Mucosa of stomach (tissue), 1 donor: Measurements from ENCODE around the gene QRICH1.

Experiments used
- H3K27me3 ChIP-seq: one replicate; pipeline ENCODE4 v1.7.0; 2013; ENCODE audit warnings: mild to moderate bottlenecking, low read length; ENCODE audit not compliant: control insufficient read depth, insufficient read depth
- H3K36me3 ChIP-seq: one replicate; pipeline ENCODE4 v1.7.0; 2013; ENCODE audit warnings: low read length; ENCODE audit not compliant: control insufficient read depth, insufficient read depth
- H3K4me1 ChIP-seq: one replicate; pipeline ENCODE4 v1.7.0; 2013; ENCODE audit warnings: mild to moderate bottlenecking, low read length; ENCODE audit not compliant: control insufficient read depth, insufficient read depth
- H3K4me3 ChIP-seq: one replicate; pipeline ENCODE4 v1.7.0; 2013; ENCODE audit warnings: low read length
- H3K9ac ChIP-seq: one replicate; pipeline ENCODE4 v1.7.0; 2013; ENCODE audit warnings: mild to moderate bottlenecking, low read length, moderate library complexity
- H3K9me3 ChIP-seq: one replicate; pipeline ENCODE4 v1.7.0; 2013; ENCODE audit warnings: mild to moderate bottlenecking, low read length, moderate library complexity; ENCODE audit not compliant: control insufficient read depth
- donor health status: Pancreatic carcinoma.

The QRICH1 gene

DNA sequence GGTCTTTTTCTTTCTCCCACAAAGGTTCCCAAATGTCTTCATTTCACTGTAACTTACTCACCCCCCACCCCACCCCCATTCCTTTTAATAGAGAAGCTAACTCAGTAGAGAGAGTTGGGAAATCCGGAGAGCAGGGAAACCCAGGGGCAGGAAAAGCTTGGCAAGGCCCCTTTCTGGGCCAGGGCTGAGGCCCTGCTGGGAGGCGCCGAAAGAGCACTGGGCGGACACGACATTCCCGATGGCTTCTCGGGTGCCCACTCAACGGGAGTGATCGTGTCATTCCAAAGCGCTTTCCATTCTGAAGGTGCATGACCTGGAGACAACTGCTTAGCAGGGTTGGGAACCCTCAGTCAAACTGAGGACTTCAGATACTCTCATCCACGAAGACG lies 73.9 kb downstream of the QRICH1 start:
- Histone ChIP-seq H3K9ac (peak overlapping the region; percentile 97), H3K4me1 (peaks cover 38% of the 10 kb centered on the region), H3K4me3 (peak overlapping the region; percentile 67)

DNA sequence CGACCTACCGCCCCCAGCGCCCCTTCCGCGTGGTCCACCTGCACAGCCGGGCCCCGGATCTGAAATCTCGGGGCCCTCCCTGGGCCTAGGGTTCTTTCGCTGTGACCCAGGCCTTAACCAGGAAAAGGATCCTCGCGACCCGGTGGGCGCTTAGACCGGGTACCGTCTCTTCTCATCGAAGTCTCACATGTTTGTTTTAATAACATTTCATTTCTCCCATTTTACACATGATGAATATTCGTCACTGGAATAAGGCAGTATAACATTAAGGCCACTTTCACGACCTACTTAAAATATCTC lies 75.2 kb downstream of the QRICH1 start:
- Histone ChIP-seq H3K4me1 (peaks cover 40% of the 10 kb centered on the region), H3K4me3 (peak overlapping the region; percentile 56), H3K9me3 (no peaks in the 10 kb centered on the region), H3K9ac (peak overlapping the region; percentile 82), H3K27me3 (no peaks in the 10 kb centered on the region), H3K36me3 (peaks cover 18% of the 10 kb centered on the region)

More for the DNA sequence above, 73.9 kb downstream of the QRICH1 start:
- Histone ChIP-seq H3K27me3 (no peaks in the 10 kb centered on the region), H3K9me3 (no peaks in the 10 kb centered on the region), H3K36me3 (peaks cover 21% of the 10 kb centered on the region)

DNA sequence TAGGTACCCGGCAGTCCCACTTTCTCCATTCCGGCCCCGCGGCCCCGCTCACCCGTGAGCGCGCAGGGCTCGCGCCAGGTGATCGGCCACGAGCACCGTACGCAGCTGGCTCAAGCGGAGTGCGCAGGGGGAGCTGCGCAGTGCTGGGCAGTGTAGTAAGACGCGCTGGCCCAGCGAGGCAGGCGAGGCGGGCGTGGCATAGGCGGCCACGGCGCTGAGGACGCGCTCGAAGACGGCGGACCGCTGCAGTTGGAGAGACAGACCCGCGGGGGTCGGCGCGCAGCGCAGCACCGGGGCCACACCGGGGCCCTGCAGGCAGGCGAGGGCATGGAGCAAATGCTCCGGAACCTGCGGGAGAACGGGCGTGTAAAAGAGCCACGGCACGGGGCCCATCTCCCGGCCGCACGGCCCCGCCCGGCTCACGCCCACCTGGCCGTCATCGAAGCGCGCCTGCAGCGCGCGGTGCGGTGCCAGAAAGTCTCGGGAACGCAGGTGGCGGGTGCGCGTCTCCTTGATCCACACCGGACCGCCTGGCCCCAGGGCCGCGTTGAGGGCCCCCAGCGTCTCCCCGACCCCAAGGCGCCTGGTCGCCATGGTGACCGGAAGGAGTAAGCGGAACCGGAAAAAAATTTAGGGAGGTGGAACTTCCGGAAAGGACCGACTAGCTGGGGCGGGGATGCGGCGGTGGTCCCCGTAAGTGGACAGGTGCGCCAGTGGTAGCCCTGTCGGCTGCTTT lies 75.7 kb downstream of the QRICH1 start, which contains the start of gene DALRD3:
DALRD3 (minus strand) TSS at position 610 of the 736 bp plus-strand sequence; CDS start at position 594, 16 bp downstream.
- H3K9ac ChIP-seq: peak within 1 kb of the TSS; percentile 82
- H3K4me1 ChIP-seq: peaks cover 41% of the 10 kb centered on the region

DNA sequence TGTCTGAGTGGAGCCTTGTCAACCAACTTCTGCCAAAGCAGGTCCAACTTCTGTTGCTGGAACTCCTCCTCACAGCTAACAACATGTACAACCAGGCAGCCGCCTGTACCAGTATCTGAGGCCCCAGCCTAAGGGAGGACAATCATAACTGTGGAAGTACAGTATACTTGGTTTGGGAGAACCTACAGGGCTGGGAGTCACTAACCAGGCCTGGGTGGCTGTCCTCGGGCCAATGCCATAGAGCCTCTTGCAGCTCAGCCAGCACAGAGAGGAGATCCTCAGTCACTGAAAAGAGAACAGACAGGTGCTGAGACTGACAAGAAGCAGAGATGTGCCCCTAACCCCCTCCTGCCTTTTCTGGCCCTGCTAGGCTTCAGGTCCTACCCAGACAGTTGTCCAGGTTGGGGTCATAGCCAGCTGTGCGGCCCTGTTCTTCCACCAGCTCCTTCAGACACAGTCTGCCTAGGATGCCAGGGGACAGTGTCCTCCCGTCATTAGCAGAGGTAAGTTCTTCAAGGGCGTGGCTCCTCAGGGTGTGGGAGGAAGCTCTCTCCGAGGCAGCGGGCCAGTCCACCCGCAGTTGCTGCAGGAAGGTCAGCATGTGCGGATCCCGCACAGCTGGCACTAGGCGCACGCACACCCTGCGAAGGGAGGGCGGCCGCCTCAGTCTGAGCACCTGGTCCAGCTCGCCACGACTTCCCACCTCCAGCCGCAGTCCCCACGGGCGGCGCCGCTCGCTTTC lies 76.5 kb downstream of the QRICH1 start:
- Histone ChIP-seq H3K9me3 (no peaks in the 10 kb centered on the region), H3K4me3 (peak overlapping the region; percentile 56), H3K27me3 (no peaks in the 10 kb centered on the region), H3K4me1 (peaks cover 44% of the 10 kb centered on the region), H3K9ac (peak overlapping the region; percentile 82), H3K36me3 (peaks cover 31% of the 10 kb centered on the region)

More for the DNA sequence above, 75.7 kb downstream of the QRICH1 start, which contains the start of gene DALRD3:
- H3K36me3 ChIP-seq: peaks cover 24% of the 10 kb centered on the region
- peak within 1 kb of the TSS; percentile 56 for H3K4me3 ChIP-seq
- H3K9me3 ChIP-seq: no peaks in the 10 kb centered on the region
- H3K27me3 ChIP-seq: no peaks in the 10 kb centered on the region

DNA sequence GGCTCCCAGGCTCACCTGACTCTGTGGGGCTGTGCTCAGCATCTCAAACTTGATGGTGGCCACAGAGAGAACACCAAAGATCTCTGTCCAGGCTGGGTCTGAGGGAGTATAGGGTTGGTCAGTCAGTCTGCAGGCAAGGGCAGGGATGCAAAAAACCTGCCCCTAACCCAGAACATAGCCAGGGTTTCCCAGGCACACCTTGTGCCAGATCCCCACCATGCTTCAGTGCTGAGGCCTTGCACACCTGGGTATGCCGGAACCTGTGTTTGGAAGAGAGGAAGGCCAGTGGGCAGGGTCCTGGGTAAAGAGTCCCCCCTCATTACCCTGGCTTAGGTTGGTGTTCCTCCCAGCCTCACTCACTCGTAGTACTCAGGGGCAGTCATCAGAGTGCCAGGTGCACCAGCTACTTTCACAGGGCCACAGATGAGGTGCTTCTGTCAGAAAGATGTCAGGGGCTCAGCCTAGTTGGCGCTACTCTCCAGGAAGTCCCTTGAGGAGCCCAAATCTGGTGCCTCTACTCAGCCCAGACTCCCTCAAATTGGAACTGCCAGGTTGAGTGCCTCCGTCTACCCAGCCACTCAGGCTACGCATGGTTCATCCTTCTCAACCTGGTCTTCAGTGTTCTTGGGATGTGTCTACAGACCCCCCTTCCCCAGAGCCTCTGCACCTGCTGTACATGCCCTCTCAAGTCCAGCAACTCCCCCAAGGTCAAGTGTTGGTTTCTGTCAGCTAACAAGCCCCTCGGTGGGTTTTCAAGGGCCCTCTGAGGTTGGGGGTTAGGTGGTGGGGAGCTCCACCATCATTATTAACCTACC lies 77.2 kb downstream of the QRICH1 start:
- peaks cover 44% of the 10 kb centered on the region for H3K4me1 ChIP-seq
- H3K27me3 ChIP-seq: no peaks in the 10 kb centered on the region
- peaks cover 31% of the 10 kb centered on the region for H3K36me3 ChIP-seq
- no peak overlapping the region for H3K9ac ChIP-seq
- no peaks in the 10 kb centered on the region for H3K9me3 ChIP-seq
- H3K4me3 ChIP-seq: no peak overlapping the region

DNA sequence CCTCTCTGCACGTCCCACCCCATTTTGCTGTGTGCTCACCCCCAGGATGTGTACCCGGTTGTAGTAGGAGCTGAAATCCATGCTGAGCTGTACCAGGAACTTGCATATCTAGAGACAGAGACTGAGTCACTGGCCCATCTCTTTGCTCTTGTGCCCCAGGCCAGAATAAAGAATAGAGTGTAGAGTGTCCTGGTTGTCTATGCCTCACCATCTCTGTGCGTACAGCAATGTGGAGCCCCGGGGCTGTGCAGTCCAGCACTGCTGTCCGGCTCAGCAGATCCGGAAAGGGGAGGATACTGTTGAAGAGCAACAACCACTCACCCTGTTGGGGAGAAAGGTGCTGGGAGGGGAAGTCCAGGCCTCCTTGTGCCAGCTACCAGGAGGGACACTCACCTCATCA lies 78.1 kb downstream of the QRICH1 start:
- H3K27me3 ChIP-seq: no peaks in the 10 kb centered on the region
- no peak overlapping the region for H3K4me3 ChIP-seq
- no peak overlapping the region for H3K9ac ChIP-seq
- peaks cover 31% of the 10 kb centered on the region for H3K36me3 ChIP-seq
- no peaks in the 10 kb centered on the region for H3K9me3 ChIP-seq
- H3K4me1 ChIP-seq: peaks cover 44% of the 10 kb centered on the region

DNA sequence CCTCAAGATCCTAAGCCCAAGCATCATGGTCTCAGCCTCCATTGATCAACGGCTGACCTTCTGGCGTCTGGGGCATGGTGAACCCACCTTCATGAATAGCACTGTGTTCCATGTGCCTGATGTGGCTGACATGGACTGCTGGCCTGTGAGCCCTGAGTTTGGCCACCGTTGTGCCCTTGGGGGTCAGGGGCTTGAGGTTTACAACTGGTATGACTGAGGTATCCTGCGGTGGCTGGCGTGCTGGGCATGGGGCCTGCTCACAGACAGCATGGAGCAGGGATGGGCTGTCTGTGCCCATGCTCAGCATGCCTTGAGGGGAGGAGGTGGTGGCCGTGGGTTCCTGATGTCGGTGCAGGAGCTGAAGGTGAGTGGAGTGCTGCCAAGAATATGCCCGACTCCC lies 78.8 kb downstream of the QRICH1 start:
- Histone ChIP-seq H3K9me3 (no peaks in the 10 kb centered on the region), H3K4me3 (no peak overlapping the region), H3K27me3 (no peaks in the 10 kb centered on the region), H3K4me1 (peaks cover 37% of the 10 kb centered on the region), H3K36me3 (peaks cover 31% of the 10 kb centered on the region), H3K9ac (no peak overlapping the region)

DNA sequence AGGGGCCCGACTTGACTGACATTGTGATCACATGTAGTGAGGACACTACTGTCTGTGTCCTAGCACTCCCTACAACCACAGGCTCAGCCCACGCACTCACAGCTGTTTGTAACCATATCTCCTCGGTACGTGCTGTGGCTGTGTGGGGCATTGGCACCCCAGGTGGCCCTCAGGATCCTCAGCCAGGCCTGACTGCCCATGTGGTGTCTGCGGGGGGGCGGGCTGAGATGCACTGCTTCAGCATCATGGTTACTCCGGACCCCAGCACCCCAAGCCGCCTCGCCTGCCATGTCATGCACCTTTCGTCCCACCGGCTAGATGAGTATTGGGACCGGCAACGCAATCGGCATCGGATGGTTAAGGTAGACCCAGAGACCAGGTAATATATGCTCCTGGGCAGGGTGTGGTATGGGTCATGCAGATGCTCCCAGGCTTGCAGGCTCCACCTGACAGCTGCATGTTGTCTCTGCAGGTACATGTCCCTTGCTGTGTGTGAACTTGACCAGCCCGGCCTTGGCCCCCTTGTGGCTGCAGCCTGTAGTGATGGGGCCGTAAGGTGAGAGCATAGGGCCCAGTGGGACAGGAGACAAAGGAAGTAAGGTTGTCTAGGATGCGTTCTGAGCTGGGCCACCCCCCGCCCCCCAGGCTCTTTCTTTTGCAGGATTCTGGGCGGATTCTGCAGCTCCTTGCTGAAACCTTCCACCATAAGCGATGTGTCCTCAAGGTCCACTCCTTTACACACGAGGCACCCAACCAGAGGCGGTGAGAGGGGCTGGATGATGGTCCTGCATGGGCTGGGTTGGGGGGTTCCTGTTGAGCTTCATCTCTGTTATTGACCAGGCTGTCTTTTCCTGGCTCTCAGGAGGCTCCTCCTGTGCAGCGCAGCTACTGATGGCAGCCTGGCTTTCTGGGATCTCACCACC lies 79.9 kb downstream of the QRICH1 start:
- H3K9ac ChIP-seq: no peak overlapping the region
- no peaks in the 10 kb centered on the region for H3K9me3 ChIP-seq
- peaks cover 31% of the 10 kb centered on the region for H3K36me3 ChIP-seq
- H3K4me1 ChIP-seq: peaks cover 27% of the 10 kb centered on the region
- no peaks in the 10 kb centered on the region for H3K27me3 ChIP-seq
- no peak overlapping the region for H3K4me3 ChIP-seq

DNA sequence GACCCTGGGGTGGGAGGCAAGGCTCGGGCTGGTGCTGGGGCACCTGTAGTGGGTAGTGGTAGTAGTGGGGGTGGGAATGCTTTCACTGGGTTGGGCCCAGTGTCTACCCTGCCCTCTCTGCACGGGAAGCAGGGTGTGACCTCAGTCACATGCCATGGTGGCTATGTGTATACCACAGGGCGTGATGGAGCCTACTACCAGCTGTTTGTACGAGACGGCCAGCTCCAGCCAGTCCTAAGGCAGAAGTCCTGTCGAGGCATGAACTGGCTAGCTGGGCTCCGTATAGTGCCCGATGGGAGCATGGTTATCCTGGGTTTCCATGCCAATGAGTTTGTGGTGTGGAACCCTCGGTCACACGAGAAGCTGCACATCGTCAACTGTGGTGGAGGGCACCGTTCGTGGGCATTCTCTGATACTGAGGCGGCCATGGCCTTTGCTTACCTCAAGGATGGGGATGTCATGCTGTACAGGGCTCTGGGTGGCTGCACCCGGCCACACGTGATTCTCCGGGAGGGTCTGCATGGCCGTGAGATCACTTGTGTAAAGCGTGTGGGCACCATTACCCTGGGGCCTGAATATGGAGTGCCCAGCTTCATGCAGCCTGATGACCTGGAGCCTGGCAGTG lies 80.6 kb downstream of the QRICH1 start:
- Histone ChIP-seq H3K4me1 (peaks cover 26% of the 10 kb centered on the region), H3K36me3 (peaks cover 31% of the 10 kb centered on the region), H3K4me3 (no peak overlapping the region), H3K9ac (no peak overlapping the region), H3K9me3 (no peaks in the 10 kb centered on the region), H3K27me3 (no peaks in the 10 kb centered on the region)

DNA sequence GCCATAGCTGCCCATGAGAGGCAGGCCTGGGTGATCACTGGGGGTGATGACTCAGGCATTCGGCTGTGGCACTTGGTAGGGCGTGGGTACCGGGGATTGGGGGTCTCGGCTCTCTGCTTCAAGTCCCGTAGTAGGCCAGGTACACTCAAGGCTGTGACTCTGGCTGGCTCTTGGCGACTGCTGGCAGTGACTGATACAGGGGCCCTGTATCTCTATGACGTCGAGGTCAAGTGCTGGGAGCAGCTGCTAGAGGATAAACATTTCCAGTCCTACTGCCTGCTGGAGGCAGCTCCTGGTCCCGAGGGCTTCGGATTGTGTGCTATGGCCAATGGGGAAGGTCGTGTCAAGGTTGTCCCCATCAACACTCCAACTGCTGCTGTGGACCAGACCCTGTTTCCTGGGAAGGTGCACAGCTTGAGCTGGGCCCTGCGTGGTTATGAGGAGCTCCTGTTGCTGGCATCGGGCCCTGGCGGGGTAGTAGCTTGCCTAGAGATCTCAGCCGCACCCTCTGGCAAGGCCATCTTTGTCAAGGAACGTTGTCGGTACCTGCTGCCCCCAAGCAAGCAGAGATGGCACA lies 81.3 kb downstream of the QRICH1 start:
- H3K4me1 ChIP-seq: peaks cover 28% of the 10 kb centered on the region
- H3K4me3 ChIP-seq: no peak overlapping the region
- H3K27me3 ChIP-seq: no peaks in the 10 kb centered on the region
- H3K36me3 ChIP-seq: peaks cover 31% of the 10 kb centered on the region
- no peaks in the 10 kb centered on the region for H3K9me3 ChIP-seq
- no peak overlapping the region for H3K9ac ChIP-seq

DNA sequence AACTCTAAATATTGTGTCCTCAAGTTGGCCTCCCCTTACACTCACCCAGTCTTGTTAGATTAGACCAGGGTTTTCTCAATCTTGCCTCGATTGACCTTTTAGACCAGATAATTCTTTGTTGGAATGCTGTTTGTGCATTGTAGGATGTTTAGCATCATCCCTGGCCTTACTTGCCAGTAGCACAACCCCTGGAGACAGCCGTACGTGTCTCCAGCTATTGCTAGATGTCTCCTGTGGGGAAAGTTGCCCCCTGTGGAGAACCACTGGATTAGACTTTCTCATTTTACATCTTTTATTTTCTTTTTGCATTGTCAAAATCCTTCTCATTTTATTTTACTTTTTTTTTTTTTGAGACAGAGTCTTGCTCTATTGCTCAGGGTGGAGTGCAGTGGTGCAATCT lies 84.5 kb downstream of the QRICH1 start:
- peaks cover 15% of the 10 kb centered on the region for H3K36me3 ChIP-seq
- H3K9ac ChIP-seq: no peak overlapping the region
- peaks cover 44% of the 10 kb centered on the region for H3K4me1 ChIP-seq
- H3K9me3 ChIP-seq: no peaks in the 10 kb centered on the region
- H3K4me3 ChIP-seq: no peak overlapping the region
- no peaks in the 10 kb centered on the region for H3K27me3 ChIP-seq
